Activated CD4-positive, alpha-beta T cell treated with anti-CD3 and anti-CD28 coated beads for 4 hours (primary cell): ENCODE measurements around the gene PLA2G4E.

Experiments used
- DNase-seq, 2 donors: peaks; one replicate each; pipeline ENCODE4 v3.0.0-alpha.2; 2020

The PLA2G4E gene

GRCh38 chr15:41972253-41973242, 48.3 kb downstream of the PLA2G4E start, which contains the start of gene EHD4:
EHD4 (minus strand) TSS chr15:41972557; CDS start chr15:41972494, 63 bp downstream.
- DNase-seq, result peak; percentile 94

- DNase-seq, result no peak
These were observed 49.0 kb downstream of the PLA2G4E start for GRCh38 chr15:41971895-41972252.

DNA sequence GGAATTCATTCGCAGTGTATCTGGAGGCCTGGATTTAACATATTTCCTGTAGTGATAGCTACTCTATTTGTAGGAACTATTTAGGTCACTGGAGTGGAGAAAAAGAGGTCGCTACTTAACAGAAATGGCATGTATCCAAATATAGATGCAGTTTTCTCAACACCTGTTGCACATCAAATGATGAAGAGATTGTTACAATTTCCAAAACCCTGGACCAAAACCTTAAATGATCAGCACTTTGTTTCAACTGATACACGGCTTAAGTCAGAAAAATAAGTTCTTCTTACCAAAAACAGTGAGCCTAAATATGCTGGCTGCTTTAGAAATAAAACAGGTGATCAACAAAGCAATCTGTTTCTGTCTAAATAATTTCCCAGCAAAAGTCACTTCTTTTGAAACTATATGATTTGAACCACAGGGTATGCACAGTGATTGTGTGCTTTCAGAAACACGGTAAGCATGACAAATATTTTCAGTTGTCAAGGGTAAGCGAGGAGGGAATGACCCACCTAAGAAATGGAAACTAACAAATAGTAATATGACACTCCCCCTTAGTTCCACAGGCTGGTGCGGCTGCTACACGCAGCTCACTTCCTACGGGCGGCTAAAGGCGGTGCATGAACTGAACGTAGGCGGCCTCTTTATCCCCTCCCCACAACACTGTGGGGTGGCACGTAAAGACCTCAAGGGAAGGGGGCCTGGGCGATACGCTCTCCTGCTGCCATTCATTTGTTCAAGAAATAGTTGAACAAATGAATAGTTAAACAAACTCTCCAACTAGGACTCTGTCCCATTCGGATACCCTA, 49.5 kb downstream of the PLA2G4E start:
- DNase-seq, result peak; percentile 68 to 78

GRCh38 chr15:41970456-41970855, 50.4 kb downstream of the PLA2G4E start:
- no peak for DNase-seq

GRCh38 chr15:41969851-41970431, 50.9 kb downstream of the PLA2G4E start:
- peak; percentile 14 to 20 for DNase-seq

DNA sequence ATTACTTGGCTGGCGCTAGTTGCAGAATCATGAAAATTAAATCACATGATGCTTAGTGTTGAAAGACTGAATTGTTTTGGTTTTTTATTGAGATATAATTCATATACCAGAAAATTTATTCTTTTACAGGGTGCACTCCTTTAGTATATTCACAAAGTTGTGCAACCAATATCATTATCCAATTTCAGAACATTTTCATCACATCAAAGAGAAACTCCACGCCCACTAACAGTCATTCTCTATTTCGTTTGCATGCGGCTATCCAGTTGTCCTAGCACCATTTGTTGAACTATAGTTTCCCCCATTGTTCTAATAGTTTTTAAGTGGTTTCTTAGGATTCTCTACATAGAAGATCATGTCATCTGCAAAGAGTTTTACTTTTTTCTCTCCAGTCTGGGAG, 52.1 kb downstream of the PLA2G4E start:
- no peak for DNase-seq

DNA sequence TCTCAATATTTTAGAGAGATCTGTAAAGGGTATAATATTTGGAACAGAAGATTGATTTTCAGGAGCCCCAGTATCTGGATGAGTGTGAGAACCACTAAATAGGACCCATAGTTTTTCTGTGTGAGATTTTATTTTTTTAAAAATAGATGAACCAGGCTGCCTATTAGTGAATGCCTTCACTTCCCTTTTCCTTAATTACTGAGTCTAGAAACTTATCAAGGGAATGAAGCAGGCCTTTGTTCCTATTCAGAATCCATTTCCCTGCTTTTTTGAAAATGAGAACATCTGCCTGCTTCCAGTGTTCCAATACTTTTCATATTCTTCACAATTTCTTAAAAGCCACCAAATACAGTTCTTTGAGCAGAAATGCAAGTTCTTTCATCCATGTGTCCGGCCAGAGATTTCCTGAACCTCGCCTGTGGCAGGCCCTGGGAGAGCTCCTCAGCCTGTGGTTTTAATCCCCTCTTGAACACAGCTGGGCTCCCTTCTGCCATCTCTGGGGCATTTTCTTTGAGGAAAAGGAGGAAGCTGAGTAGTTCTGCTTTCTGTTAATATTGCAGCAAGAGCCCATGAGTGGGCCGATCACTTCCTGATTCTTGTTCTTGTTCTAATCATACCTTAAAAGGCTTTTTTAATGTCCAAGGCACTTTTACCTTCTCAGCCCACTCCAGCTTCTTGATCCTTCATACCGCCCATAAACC, 53.2 kb downstream of the PLA2G4E start:
- no peak for DNase-seq

DNA sequence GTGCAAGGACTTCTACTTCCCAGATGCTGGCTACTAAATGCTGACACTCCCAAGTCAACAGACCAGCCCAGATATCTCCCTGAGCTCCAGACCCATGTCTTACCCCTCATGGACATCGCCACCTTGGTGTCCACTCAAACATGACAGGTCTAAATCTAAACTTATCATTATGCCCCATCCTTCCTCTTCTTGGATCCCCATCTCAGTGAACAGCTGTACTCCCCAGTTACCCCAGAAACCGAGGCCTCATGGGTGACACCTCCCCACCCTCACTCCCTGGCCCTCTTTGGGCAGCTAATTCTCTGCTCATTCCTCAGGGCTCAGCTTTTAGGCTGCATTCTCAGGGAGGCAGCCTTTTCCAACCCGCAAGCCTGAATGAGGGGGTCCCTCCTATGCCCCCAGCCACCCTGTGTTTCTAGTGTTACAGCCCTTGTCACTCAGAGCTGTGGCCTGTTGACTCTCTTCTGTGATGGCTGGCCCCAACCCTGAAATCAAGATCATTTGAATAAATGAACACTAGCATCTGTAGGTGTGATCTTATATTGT, 53.8 kb downstream of the PLA2G4E start:
- no peak for DNase-seq

GRCh38 chr15:41966414-41966812, 54.4 kb downstream of the PLA2G4E start:
- no peak for DNase-seq

DNA sequence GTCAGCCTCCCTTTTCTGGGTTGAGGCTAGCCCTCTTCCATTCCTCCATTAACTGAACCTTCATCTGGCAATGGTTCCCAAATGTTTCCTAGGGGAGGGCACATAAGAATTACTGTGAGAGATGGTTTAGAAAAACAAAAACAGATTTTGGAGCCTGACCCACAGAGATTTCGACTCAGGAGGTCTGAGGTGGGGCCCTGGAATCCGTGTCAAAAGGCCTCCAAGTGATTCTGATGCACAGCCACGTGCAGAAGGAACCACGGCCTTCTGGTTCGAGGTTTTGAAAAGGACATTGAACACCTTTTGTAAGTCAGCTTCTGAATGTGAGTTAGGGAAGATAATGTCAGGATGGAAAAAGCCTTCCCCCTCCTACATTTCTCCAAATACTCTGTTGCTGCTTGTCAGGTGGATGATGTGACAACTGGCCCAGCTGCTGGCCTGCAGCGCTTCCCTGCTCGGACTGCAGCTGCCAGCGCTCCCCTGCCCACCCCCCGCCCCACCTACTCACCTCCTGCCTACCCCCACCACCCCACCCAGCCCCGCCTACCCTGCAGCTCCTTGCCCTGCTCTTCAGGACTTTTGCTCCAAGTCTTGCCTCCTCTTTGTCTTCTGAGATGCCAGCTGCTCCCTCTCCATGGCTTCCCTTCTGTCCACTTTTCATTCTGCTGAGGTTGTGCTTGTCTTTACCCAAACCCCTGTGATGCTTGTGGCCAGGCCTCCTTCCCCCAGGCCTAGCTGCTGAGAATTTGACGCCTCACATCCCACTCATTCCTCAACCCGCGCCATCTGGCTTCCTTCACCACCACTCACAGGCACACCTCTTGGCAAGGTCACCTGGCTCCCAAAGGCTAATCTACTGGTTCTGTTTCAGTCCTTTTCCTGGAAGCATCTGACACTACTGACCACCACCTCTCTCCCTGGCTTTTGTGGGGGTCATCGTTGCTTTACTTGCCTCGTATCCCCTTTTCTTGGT, 55.1 kb downstream of the PLA2G4E start:
- no peak for DNase-seq

DNA sequence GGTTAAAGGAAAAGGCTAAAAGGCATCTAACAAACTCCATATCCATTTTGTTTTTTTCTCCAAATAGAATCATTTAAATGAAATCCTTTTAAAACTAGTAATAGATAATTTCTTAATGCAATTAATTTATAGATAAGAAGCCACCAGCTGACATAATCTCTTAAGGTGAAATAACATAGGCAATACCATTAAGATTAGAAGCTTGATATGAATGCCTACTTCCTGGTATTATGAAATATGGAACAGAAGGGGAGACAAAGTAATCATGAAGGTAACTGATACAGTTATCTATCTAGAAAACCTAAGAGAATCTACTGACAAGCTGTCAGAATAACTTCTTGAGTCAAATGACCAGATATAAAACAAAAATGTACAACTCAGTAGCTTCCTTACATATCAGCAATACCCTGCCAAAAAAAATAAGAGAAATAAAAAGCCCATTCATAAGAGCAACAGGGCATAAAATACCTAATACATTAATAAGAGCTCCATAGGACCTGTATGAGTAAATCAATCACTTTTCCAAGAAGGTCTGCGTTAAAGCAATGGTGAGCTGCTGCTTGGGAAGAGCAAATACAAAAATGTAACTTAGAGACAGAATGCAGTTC, 59.1 kb downstream of the PLA2G4E start:
- DNase-seq, result no peak

GRCh38 chr15:41961001-41961518, 59.8 kb downstream of the PLA2G4E start:
- no peak for DNase-seq

DNA sequence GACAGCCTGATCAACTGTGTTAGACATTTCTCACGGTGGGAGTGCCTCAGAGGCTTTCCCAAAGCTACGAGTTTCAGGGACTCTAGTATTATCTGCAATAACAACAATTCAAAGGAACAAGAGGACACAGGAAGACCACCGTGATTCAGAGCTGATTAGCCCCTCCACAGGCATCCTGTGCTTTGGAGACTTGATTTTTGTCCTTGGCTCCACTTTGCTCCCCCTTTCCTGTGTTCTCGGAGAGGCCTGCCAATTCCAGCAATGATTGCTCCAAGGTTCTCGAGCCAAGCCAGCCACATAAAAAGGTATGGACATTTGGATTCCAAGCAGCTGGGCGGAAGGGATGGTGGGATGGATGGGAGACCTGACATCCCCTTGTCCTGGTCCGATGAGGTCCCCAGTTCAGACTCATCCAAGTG, 62.8 kb downstream of the PLA2G4E start:
- DNase-seq, result no peak

GRCh38 chr15:41957021-41957897, 63.6 kb downstream of the PLA2G4E start:
- DNase-seq, result no peak

- DNase-seq, result no peak
These were observed 64.9 kb downstream of the PLA2G4E start for GRCh38 chr15:41955807-41956525.

- DNase-seq, result no peak
These were observed 65.7 kb downstream of the PLA2G4E start for GRCh38 chr15:41955100-41955499.

DNA sequence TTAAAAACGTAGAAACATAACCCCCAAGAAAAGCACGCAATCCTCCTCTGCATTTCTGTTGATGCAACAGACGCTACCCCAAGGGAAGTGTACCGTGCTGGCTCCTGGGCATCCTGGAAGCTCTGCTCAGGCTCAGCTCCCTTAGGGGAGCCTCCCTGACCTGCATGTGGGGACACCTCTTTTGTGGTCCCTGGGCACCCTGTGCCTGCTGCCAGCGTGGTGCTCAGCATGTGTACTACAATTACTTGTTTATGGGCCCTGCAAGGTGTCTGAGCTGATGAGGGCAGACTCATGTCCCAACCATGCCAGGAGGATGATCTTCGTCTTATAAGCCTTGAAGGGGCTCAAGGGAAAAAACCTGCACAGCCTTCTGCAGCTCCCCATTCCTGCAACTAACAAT, 66.8 kb downstream of the PLA2G4E start:
- DNase-seq, result no peak

GRCh38 chr15:41952013-41952563, 68.8 kb downstream of the PLA2G4E start:
- no peak for DNase-seq
